SK-N-MC (cell line): ENCODE data around the gene ANXA6.

Source experiments
- EZH2 ChIP-seq: fragments of 200-600 bp; sonication (generic); IDR thresholded peaks from one replicate; pipeline ENCODE4 v1.6.1; 2017; ENCODE audit warnings: antibody characterized with exemption
- POLR2AphosphoS5 ChIP-seq: IDR thresholded peaks from 2 replicates; pipeline ENCODE4 v1.6.1; 2012; ENCODE audit warnings: mild to moderate bottlenecking, low read depth, low read length, borderline replicate concordance

GRCh38 chr5:151067632-151068432, 89.7 kb downstream of the ANXA6 start:
- TF ChIP-seq EZH2, result no peak
- no peak for TF ChIP-seq POLR2AphosphoS5
